Osteocyte (in vitro differentiated cells): ENCODE data around the gene MYRIP. TPM values are rescaled to one million over a fixed set of nuclear protein-coding genes. Genes with fewer than 3 reads are reported as not detected.

Experiments used
- DNase-seq: peaks from one replicate; pipeline ENCODE4 v3.0.0; 2021; ENCODE audit warnings: mixed read lengths; ENCODE audit not compliant: unreplicated experiment; ENCODE audit errors: extremely low spot score
- H3K27ac Mint-ChIP-seq: one replicate; pipeline ENCODE4 v1.8.0; 2021; ENCODE audit warnings: mild to moderate bottlenecking, mixed read lengths; ENCODE audit not compliant: unreplicated experiment
- H3K27me3 Mint-ChIP-seq: one replicate; pipeline ENCODE4 v1.8.0; 2021; ENCODE audit warnings: mixed read lengths; ENCODE audit not compliant: unreplicated experiment
- H3K36me3 Mint-ChIP-seq: one replicate; pipeline ENCODE4 v1.8.0; 2021; ENCODE audit warnings: mixed read lengths; ENCODE audit not compliant: unreplicated experiment
- H3K4me1 Mint-ChIP-seq: one replicate; pipeline ENCODE4 v1.8.0; 2021; ENCODE audit warnings: mixed read lengths; ENCODE audit not compliant: unreplicated experiment
- H3K4me3 Mint-ChIP-seq: one replicate; pipeline ENCODE4 v1.8.0; 2021; ENCODE audit warnings: mild to moderate bottlenecking, moderate library complexity, mixed read lengths; ENCODE audit not compliant: unreplicated experiment
- H3K9me3 Mint-ChIP-seq: one replicate; pipeline ENCODE4 v1.8.0; 2021; ENCODE audit warnings: mixed read lengths; ENCODE audit not compliant: unreplicated experiment
- CTCF ChIP-seq: fragments of 200-600 bp; sonication (generic); IDR thresholded peaks from 2 replicates; pipeline ENCODE4 v1.5.0; 2021; ENCODE audit warnings: antibody characterized with exemption, mild to moderate bottlenecking, moderate library complexity
- total RNA-seq: library from RNA; stranded (reverse); gene quantifications from 2 replicates; pipeline ENCODE4 v1.2.1, GENCODE V29; 2021

Gene MYRIP
- total RNA-seq, 1 donor from 2014 or later = 0.62 TPM

GRCh38 chr3:39980781-39981180 lies 171.4 kb downstream of the MYRIP start:
- Mint-ChIP-seq H3K36me3 (no peaks in the 10 kb centered on the region), H3K4me1 (no peaks in the 10 kb centered on the region), H3K9me3 (no peaks in the 10 kb centered on the region), H3K27ac (no peak overlapping the region), H3K4me3 (no peak overlapping the region), H3K27me3 (no peaks in the 10 kb centered on the region)
- TF ChIP-seq CTCF = no peak
- no peak for DNase-seq

- no peak overlapping the region for H3K4me3 Mint-ChIP-seq
- H3K27me3 Mint-ChIP-seq = peaks cover 2% of the 10 kb centered on the region
- H3K27ac Mint-ChIP-seq = no peak overlapping the region
- H3K4me1 Mint-ChIP-seq = no peaks in the 10 kb centered on the region
- no peaks in the 10 kb centered on the region for H3K36me3 Mint-ChIP-seq
- no peak for DNase-seq
- TF ChIP-seq CTCF = no peak
- no peaks in the 10 kb centered on the region for H3K9me3 Mint-ChIP-seq
Measured at GRCh38 chr3:39981547-39982184, 172.3 kb downstream of the MYRIP start.

GRCh38 chr3:39982665-39983357 lies 173.4 kb downstream of the MYRIP start:
- no peak for DNase-seq
- no peaks in the 10 kb centered on the region for H3K4me1 Mint-ChIP-seq
- no peak for TF ChIP-seq CTCF
- H3K27ac Mint-ChIP-seq = no peak overlapping the region
- H3K36me3 Mint-ChIP-seq = no peaks in the 10 kb centered on the region
- H3K27me3 Mint-ChIP-seq = peaks cover 2% of the 10 kb centered on the region
- H3K4me3 Mint-ChIP-seq = no peak overlapping the region
- H3K9me3 Mint-ChIP-seq = peaks cover 5% of the 10 kb centered on the region

- TF ChIP-seq CTCF = no peak
- Mint-ChIP-seq H3K4me1 (no peaks in the 10 kb centered on the region), H3K27me3 (peaks cover 2% of the 10 kb centered on the region), H3K9me3 (peaks cover 24% of the 10 kb centered on the region), H3K36me3 (no peaks in the 10 kb centered on the region), H3K4me3 (no peak overlapping the region), H3K27ac (no peak overlapping the region)
- no peak for DNase-seq
Measured at GRCh38 chr3:39989746-39990145, 180.3 kb downstream of the MYRIP start.

- Mint-ChIP-seq H3K27me3 (peaks cover 2% of the 10 kb centered on the region), H3K9me3 (peaks cover 30% of the 10 kb centered on the region)
- DNase-seq = no peak
Measured at GRCh38 chr3:39990532-39990931, 181.1 kb downstream of the MYRIP start.

More at GRCh38 chr3:39990532-39990931, 181.1 kb downstream of the MYRIP start:
- Mint-ChIP-seq H3K4me1 (no peaks in the 10 kb centered on the region), H3K36me3 (peaks cover 4% of the 10 kb centered on the region), H3K4me3 (no peak overlapping the region), H3K27ac (no peak overlapping the region)
- peak; percentile 31 for TF ChIP-seq CTCF
